Esophagus muscularis mucosa (tissue), 3 donors: ENCODE results near the gene TIAL1.

Experiments used
- POLR2A ChIP-seq: fragments of 450-650 bp; IDR thresholded peaks from one replicate; pipeline ENCODE4 v1.6.1; 2017; ENCODE audit warnings: antibody characterized with exemption, moderate library complexity, mild to moderate bottlenecking, low read depth
- POLR2AphosphoS5 ChIP-seq, 2 donors: sonication (generic); formaldehyde crosslinking; IDR thresholded peaks; one replicate each; pipeline ENCODE4 v1.6.1; 2017; ENCODE audit warnings: antibody characterized with exemption in 2 of 2
- TF ChIP-seq, protein P1 (sequence below), 3 experiments: fragments of 200-600 bp in 2 of 3; fragments of 450-650 bp in 1 of 3; sonication (generic) in 2 of 3; IDR thresholded peaks; one replicate each; pipeline ENCODE4 v1.5.1; 2017 to 2019; ENCODE audit warnings: antibody characterized with exemption in 3 of 3, mild to moderate bottlenecking in 2 of 3, moderate library complexity in 1 of 3

DNA sequence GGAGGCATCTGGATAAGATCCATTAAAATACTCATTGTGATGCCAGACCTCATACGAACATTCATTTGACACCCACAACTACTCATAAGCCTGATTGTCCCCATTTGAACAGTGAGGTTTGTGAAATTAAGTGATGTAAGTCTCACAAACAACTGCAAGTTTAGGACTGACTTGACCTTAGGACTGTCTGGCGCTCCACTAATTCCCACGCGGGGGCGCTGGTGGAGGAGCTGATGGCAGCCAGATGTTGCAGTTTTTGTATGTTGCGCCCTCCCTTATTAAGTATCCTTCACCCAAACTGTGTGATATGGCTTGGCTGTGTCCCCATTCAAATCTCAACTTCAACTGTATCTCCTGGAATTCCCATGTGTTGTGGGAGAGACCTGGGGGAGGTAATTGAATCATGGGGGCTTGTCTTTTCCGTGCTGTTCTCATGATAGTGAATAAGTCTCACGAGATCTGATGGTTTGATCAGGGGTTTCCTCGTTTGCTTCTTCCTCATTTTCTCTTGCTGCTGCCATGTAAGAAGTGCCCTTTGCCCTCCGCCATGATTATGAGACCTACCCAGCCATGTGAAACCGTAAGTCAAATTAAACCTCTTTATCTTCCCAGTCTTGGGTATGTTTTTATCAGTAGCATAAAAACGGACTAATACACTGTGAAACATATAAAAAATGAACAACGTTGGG is 20.3 kb upstream of the TIAL1 start:
- TF ChIP-seq, protein P1, sequence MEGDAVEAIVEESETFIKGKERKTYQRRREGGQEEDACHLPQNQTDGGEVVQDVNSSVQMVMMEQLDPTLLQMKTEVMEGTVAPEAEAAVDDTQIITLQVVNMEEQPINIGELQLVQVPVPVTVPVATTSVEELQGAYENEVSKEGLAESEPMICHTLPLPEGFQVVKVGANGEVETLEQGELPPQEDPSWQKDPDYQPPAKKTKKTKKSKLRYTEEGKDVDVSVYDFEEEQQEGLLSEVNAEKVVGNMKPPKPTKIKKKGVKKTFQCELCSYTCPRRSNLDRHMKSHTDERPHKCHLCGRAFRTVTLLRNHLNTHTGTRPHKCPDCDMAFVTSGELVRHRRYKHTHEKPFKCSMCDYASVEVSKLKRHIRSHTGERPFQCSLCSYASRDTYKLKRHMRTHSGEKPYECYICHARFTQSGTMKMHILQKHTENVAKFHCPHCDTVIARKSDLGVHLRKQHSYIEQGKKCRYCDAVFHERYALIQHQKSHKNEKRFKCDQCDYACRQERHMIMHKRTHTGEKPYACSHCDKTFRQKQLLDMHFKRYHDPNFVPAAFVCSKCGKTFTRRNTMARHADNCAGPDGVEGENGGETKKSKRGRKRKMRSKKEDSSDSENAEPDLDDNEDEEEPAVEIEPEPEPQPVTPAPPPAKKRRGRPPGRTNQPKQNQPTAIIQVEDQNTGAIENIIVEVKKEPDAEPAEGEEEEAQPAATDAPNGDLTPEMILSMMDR (IDR thresholded peaks at IDR 0.05) = no peak
- TF ChIP-seq POLR2A (no peak), POLR2AphosphoS5 (IDR thresholded peaks at IDR 0.05) (no peak)
